ENCODE measurements around the gene GET3. TPM values are rescaled to one million over a fixed set of nuclear protein-coding genes. Genes with fewer than 3 reads are reported as not detected.
"Not testable (repeated sequence)": the region's sequence is repeated elsewhere in the genome, so short reads cannot be mapped to it uniquely, and the experiment has no call there.

Gene GET3
- 210 and 211 TPM in 2 replicates for total RNA-seq (2014; rRNA removed; shearing (Covaris generic); ENCODE audit: low replicate concordance)

GRCh38 chr19:12736995-12737834, at the start of gene GET3:
Gene GET3 (plus strand): TSS chr19:12737497. CDS start chr19:12737506, 9 bp downstream.
- in situ Hi-C loops (cut with HindIII; ENCODE audit: low pct_unique_long_range_greater_than_20kb, low sequenced_read_pairs): no loop called here
- DNase-seq (ENCODE audit: low read depth): peak; percentile 100

DNA sequence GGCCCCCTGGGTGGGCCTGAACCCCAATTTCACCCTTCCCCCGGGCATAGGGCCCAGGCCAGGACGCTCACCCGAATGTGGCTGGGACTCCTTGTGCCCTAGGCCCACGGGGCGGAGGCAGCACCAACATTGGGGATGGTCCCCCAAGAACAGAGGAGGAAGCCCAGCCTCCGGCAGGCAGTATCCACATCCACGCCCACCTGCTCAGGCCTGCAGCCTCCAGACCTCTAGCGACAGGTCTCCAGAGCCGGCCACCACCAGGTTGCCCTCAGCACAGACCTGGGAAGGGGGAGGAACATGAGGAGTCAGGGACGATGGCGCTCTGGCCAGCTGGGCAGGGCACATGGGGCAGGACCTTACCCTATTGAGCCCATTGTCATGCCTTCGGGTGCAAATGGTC, 48.3 kb upstream of the GET3 start:
- in situ Hi-C loops (cut with HindIII; ENCODE audit: low pct_unique_long_range_greater_than_20kb, low sequenced_read_pairs): no loop called here
- no peak for DNase-seq (ENCODE audit: low read depth)

DNA sequence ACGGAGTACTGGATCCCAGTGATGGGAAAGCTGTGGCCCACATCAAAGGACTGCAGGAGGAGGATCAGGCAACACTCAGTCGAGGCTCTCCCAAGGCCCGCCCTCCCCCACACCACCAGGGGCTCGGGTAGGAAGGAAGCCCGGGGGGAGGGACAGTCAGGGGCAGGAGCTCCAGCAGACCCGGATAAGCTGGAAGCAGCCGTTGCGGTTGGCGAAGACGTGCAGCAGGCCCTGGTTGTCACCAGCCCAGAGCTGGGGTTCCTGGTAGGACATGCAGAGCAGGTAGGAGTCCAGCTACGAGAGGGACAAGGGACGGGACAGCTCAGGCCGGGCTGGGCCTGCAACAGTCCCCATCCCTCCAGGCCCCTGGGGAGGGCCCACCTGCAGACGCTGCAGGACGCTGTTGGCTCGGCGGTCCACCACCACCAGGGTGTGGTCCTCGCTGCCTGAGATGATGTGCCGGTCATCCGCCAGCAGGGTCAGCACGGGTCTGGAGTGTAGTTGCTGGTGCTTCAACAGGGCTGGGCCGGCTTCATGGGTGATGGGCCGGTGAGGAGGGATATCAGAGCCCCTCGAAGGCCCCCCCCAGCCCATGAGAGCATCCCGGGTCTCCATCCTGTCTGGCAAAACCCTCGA, 47.6 kb upstream of the GET3 start:
- no peak for DNase-seq (ENCODE audit: low read depth)
- in situ Hi-C loops (cut with HindIII; ENCODE audit: low pct_unique_long_range_greater_than_20kb, low sequenced_read_pairs): no loop called here

- in situ Hi-C loops (cut with HindIII; ENCODE audit: low pct_unique_long_range_greater_than_20kb, low sequenced_read_pairs): no loop called here
- no peak for DNase-seq (ENCODE audit: low read depth)
Observed at GRCh38 chr19:12692960-12693359, 44.3 kb upstream of the GET3 start.

DNA sequence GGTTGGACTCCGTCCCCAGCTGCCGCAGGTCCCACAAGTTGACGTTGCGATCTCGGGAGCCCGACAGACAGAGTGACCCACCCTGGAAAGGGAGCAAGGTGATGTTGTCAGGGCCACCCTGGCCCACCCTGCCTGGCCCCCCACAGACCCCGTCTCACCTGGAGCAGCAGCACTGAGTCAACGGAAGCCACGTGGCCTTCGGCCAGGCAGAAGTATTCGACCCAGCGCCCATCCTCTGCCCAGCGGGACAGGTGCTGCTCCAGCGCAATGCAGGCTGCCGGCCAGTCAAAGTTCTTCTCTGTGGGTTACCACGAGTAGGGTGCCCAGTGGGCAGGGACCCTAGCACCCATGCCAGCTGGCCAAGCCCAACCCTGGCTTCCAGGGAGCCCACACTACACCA, 42.7 kb upstream of the GET3 start:
- in situ Hi-C loops (cut with HindIII; ENCODE audit: low pct_unique_long_range_greater_than_20kb, low sequenced_read_pairs): no loop called here
- no peak for DNase-seq (ENCODE audit: low read depth)

GRCh38 chr19:12695096-12695495, 42.2 kb upstream of the GET3 start:
- in situ Hi-C loops (cut with HindIII; ENCODE audit: low pct_unique_long_range_greater_than_20kb, low sequenced_read_pairs): no loop called here
- DNase-seq (ENCODE audit: low read depth): no peak

GRCh38 chr19:12695514-12695913, 41.8 kb upstream of the GET3 start:
- no peak for DNase-seq (ENCODE audit: low read depth)
- in situ Hi-C loops (cut with HindIII; ENCODE audit: low pct_unique_long_range_greater_than_20kb, low sequenced_read_pairs): no loop called here

DNA sequence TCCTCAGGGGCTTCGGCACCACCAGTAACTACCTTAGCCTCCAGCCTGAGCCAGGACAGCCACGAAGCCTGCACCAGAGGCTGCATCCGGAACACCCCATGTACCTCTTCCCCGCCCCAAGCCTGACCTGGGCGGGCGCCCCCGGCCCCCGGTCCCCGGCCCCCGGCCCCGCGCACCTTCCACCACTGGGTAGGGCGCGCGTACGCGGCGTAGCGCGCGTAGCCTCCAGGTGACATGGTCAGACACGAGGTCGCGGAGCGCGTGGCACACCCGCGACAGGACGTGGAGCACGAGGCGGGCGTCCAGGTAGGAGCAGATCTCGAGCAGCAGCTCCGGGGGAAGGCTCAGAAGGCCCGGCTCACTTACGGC, 41.3 kb upstream of the GET3 start:
- DNase-seq (ENCODE audit: low read depth): no peak
- in situ Hi-C loops (cut with HindIII; ENCODE audit: low pct_unique_long_range_greater_than_20kb, low sequenced_read_pairs): no loop called here

DNA sequence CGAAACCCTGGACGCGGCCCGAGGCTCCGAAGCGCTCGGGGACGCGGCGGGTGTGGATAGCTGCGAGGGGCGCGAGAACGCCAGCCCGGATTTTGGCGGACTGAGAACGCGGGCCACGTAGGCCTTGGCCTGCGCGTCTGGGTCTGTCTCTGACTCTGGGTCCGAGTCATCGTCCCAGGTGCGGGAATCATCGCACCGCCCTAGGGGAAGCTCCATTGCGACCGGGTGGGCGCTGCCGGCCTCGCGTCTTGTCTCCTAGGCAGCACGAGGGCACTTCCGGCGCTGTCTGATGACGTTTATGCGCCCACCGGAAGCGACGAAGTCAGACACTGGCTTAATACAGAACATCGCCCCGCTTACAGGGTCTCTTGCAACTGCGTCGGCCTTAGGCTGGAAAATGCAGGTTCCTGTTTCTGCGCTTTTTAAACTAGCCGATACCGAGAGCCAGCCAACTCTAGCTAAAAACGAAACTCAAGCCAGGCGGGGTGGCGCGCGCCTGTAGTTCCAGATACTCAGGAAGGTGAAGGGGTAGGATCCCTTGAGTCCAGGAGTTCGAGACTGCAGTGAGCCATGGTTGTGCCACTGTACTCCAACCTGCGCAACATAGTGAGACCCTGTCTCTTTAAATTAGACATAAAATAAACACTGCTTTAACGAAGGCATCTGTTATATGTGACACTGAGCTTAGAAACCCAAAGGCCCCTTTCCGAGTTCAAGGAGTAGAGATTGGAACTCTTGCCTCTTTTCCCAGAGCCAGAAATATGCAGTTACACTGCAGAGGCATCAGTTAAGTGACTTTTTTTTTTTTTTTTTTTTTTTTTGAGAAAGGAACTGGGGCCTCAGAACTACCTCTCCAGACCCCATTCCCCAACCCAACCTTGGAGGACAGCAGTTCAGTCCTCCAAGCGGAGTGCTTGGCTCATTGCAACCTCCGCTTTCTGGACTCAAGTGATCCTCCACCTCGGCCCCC, 40.6 kb upstream of the GET3 start, which contains the start of gene FBXW9:
TSS of gene FBXW9 (minus strand) at position 266 of the 970 bp plus-strand sequence. CDS start at position 216, 50 bp downstream.
- in situ Hi-C loops (cut with HindIII; ENCODE audit: low pct_unique_long_range_greater_than_20kb, low sequenced_read_pairs): no loop called here
- DNase-seq (ENCODE audit: low read depth): peak; percentile 86

DNA sequence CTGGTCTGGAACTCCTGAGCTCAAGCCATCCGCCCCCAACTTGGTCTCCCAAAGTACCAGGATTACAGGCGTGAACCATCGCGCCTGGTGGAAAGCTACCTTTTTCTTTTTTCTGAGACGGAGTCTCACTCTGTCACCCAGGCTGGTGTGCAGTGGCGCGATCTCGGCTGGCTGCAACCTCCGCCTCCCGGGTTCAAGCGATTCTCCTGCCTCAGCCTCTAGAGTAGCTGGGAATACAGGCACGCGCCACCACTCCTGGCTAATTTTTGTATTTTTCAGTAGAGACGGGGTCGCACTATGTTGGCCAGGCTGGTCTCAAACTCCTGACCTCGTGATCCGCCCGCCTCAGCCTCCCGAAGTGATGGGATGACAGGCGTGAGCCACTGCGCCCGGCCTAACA, 39.9 kb upstream of the GET3 start:
- DNase-seq (ENCODE audit: low read depth); in situ Hi-C loops (cut with HindIII; ENCODE audit: low pct_unique_long_range_greater_than_20kb, low sequenced_read_pairs): not testable (repeated sequence)

DNA sequence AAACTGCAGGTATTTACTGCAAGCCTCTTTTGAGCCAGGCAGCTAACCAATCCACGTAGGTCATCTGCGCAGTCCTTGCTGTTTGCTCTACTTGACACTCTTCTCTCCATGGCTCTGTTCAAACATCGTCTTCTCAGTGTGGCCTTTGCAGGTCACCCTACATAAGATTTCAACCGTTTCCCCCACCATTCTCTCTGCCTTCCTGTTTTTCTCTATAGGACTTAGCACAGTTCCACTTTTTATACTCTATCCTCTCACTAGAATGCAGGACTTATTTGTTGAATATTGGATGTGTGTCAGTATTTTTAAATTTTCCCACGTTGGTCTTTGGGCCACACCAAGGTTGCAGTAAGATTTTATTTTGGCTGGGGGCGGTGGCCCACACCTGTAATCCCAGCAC, 39.2 kb upstream of the GET3 start:
- in situ Hi-C loops (cut with HindIII; ENCODE audit: low pct_unique_long_range_greater_than_20kb, low sequenced_read_pairs): no loop called here
- no peak for DNase-seq (ENCODE audit: low read depth)

DNA sequence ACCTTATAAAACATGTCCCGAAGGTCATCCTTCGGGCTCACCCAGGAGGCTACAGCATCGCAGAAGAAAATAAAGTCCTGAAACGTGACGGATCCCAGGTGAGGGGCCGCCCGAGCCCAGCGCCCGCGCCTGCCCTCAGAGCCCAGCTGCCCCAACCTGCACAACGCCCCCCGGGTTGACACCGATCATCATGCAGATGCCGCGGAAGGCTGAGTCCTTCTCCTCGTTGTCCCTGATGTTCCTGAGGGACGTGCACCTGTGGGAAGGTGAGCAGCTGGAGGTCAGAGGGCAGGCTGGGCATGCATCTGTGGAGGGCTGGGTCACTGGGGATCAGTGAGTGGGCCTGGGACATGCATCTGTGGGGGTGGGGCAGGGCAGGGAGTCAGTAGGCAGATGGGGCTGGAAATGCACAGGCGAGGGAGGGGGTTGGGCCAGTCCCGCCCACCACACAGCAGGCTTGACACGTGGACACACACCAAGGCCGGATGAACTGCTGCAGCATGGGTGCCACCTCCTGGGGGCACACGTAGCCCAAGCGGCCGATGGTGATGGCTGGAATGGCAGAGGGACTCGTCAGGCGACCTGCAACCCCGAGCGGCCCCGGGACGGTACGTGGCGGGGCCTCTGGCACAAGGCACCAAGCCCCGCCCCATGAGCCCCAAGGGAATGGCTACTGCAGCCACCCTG, 35.6 kb upstream of the GET3 start:
- DNase-seq (ENCODE audit: low read depth): no peak
- in situ Hi-C loops (cut with HindIII; ENCODE audit: low pct_unique_long_range_greater_than_20kb, low sequenced_read_pairs): no loop called here

DNA sequence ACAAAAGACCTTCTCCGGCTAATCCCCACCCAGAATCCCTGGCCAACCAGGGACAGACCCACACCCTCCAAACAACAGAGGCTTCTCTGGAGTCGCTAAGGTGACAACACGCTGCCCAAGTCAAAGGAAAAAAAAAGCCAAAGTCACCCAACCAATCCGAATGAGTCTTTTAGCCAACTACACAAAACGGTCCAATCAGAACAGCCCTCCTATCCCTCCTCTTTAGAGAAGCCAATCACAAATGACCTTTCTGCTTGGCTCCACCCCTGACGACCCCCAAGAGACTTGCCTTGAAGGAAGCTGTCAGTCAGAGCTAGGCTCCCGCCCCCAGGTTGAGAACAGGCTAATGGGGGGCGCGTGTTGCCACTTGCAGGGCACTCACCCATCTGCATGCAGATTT, 34.3 kb upstream of the GET3 start:
- peak; percentile 88 for DNase-seq (ENCODE audit: low read depth)
- in situ Hi-C loops (cut with HindIII; ENCODE audit: low pct_unique_long_range_greater_than_20kb, low sequenced_read_pairs): no loop called here

- no peak for DNase-seq (ENCODE audit: low read depth)
- in situ Hi-C loops (cut with HindIII; ENCODE audit: low pct_unique_long_range_greater_than_20kb, low sequenced_read_pairs): no loop called here
Observed at GRCh38 chr19:12705169-12705568, 32.1 kb upstream of the GET3 start.

GRCh38 chr19:12705654-12706331, 31.5 kb upstream of the GET3 start:
- no peak for DNase-seq (ENCODE audit: low read depth)
- in situ Hi-C loops (cut with HindIII; ENCODE audit: low pct_unique_long_range_greater_than_20kb, low sequenced_read_pairs): no loop called here

DNA sequence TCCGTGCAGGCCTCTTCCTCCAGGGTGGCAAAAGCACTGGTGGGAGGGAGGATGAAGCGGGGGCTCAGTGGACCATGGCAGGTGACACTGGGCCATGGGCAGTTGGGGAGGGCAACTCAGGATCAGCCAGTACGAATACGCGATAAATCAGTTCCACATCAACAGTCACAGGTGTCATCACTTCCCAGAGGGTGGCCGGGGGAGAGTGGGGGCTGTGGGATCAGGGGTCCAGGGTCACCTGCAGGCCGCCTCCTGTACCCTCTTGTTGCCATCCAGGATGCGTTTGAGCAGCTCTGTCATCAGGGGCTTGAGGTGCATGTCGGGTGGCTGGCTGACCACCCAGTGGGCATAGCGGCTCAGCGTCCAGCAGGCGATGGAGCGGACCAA, 31.0 kb upstream of the GET3 start:
- in situ Hi-C loops (cut with HindIII; ENCODE audit: low pct_unique_long_range_greater_than_20kb, low sequenced_read_pairs): no loop called here
- no peak for DNase-seq (ENCODE audit: low read depth)

GRCh38 chr19:12708641-12709040, 28.7 kb upstream of the GET3 start:
- in situ Hi-C loops (cut with HindIII; ENCODE audit: low pct_unique_long_range_greater_than_20kb, low sequenced_read_pairs): no loop called here
- DNase-seq (ENCODE audit: low read depth): no peak

GRCh38 chr19:12711187-12711586, 26.1 kb upstream of the GET3 start:
- in situ Hi-C loops (cut with HindIII; ENCODE audit: low pct_unique_long_range_greater_than_20kb, low sequenced_read_pairs): no loop called here
- no peak for DNase-seq (ENCODE audit: low read depth)

All from Caki2 (cell line).